GM18517 (cell line): ENCODE data around the gene GALNTL6.

ENCODE experiments used
- ATAC-seq: cut with Tn5 transposase; IDR thresholded peaks from one replicate; pipeline ENCODE4 v1.9.1; 2021; ENCODE audit warnings: mild to moderate bottlenecking, moderate library complexity; ENCODE audit not compliant: unreplicated experiment

Gene GALNTL6

GRCh38 chr4:171812665-171813525 lies at the start of gene GALNTL6:
GALNTL6 (plus strand) TSS chr4:171813404.
- ATAC-seq: no peak

GRCh38 chr4:171765514-171765913 lies 47.7 kb upstream of the GALNTL6 start:
- no peak for ATAC-seq

- ATAC-seq: no peak
Observed at GRCh38 chr4:171774642-171775190, 38.5 kb upstream of the GALNTL6 start.

- ATAC-seq: no peak
Observed at GRCh38 chr4:171779301-171779700, 33.9 kb upstream of the GALNTL6 start.

GRCh38 chr4:171785388-171785787 lies 27.8 kb upstream of the GALNTL6 start:
- ATAC-seq: no peak

GRCh38 chr4:171793723-171794122 lies 19.5 kb upstream of the GALNTL6 start:
- ATAC-seq: no peak

- no peak for ATAC-seq
Observed at GRCh38 chr4:171794528-171794927, 18.7 kb upstream of the GALNTL6 start.

- no peak for ATAC-seq
Observed at GRCh38 chr4:171809854-171810253, 3.4 kb upstream of the GALNTL6 start.

- ATAC-seq: no peak
Observed at GRCh38 chr4:171812333-171812664, 905 bp upstream of the GALNTL6 start.

GRCh38 chr4:171813526-171814250 lies 484 bp downstream of the GALNTL6 start:
- no peak for ATAC-seq

GRCh38 chr4:171814545-171814944 lies 1.3 kb downstream of the GALNTL6 start:
- no peak for ATAC-seq

- peak; percentile 74 for ATAC-seq
Observed at GRCh38 chr4:171817026-171817425, 3.8 kb downstream of the GALNTL6 start.

- ATAC-seq: no peak
Observed at GRCh38 chr4:171834640-171835039, 21.4 kb downstream of the GALNTL6 start.

- ATAC-seq: no peak
Observed at GRCh38 chr4:171843456-171843855, 30.3 kb downstream of the GALNTL6 start.

- ATAC-seq: peak; percentile 74
Observed at GRCh38 chr4:171846232-171846631, 33.0 kb downstream of the GALNTL6 start.

GRCh38 chr4:171846893-171847292 lies 33.7 kb downstream of the GALNTL6 start:
- ATAC-seq: no peak

- no peak for ATAC-seq
Observed at GRCh38 chr4:171847751-171848150, 34.5 kb downstream of the GALNTL6 start.

GRCh38 chr4:171849686-171850222 lies 36.5 kb downstream of the GALNTL6 start:
- ATAC-seq: no peak

GRCh38 chr4:171851295-171851694 lies 38.1 kb downstream of the GALNTL6 start:
- ATAC-seq: no peak

- ATAC-seq: no peak
Observed at GRCh38 chr4:171857302-171858012, 44.3 kb downstream of the GALNTL6 start.

GRCh38 chr4:171875291-171875690 lies 62.1 kb downstream of the GALNTL6 start:
- ATAC-seq: no peak
